ENCODE results near the gene C2CD2.
A peak's percentile ranks its signal among the peaks of the same experiment; 100 is the strongest.
"Not testable (repeated sequence)": the region's sequence is repeated elsewhere in the genome, so short reads cannot be mapped to it uniquely, and the experiment has no call there.

Gene C2CD2
- long read RNA-seq, donor 1, partial matches to known transcripts = 0 of 1 reads
- long read RNA-seq, donor 1, other reads (novel, unspliced or antisense) = 0 of 1 reads
- long read RNA-seq, donor 2, full-length matches to known transcripts = 2 of 2 reads
- long read RNA-seq, donor 2, partial matches to known transcripts = 0 of 2 reads
- long read RNA-seq, donor 2, other reads (novel, unspliced or antisense) = 0 of 2 reads
- long read RNA-seq, donor 3, full-length matches to known transcripts = 1 of 1 reads
- long read RNA-seq, donor 3, partial matches to known transcripts = 0 of 1 reads
- long read RNA-seq, donor 3, other reads (novel, unspliced or antisense) = 0 of 1 reads
- long read RNA-seq, donor 4 = 0 reads
- long read RNA-seq, donor 5 = 0 reads
- long read RNA-seq, donor 6, full-length matches to known transcripts = 4 of 4 reads
- long read RNA-seq, donor 6, partial matches to known transcripts = 0 of 4 reads
- long read RNA-seq, donor 6, other reads (novel, unspliced or antisense) = 0 of 4 reads
- long read RNA-seq, donor 7, full-length matches to known transcripts = 4 of 4 reads
- long read RNA-seq, donor 7, partial matches to known transcripts = 0 of 4 reads
- long read RNA-seq, donor 7, other reads (novel, unspliced or antisense) = 0 of 4 reads
- long read RNA-seq, donor 8, full-length matches to known transcripts = 2 of 2 reads
- long read RNA-seq, donor 8, partial matches to known transcripts = 0 of 2 reads
- long read RNA-seq, donor 8, other reads (novel, unspliced or antisense) = 0 of 2 reads

- peak; percentile 83 for DNase-seq
These were observed at the start of gene C2CD2 for GRCh38 chr21:41953831-41954653. Gene C2CD2, minus strand, starts transcription at chr21:41954018. Its CDS starts 370 bp downstream, at chr21:41953648.

GRCh38 chr21:42003051-42003461 is 49.2 kb upstream of the C2CD2 start:
- no peak for DNase-seq

GRCh38 chr21:42002421-42002958 is 48.7 kb upstream of the C2CD2 start:
- DNase-seq = no peak

GRCh38 chr21:42001781-42002180 is 48.0 kb upstream of the C2CD2 start:
- DNase-seq = no peak

- DNase-seq = no peak
These were observed 47.1 kb upstream of the C2CD2 start for GRCh38 chr21:42000908-42001307.

- DNase-seq = no peak
These were observed 43.8 kb upstream of the C2CD2 start for GRCh38 chr21:41997657-41998056.

GRCh38 chr21:41995577-41995976 is 41.8 kb upstream of the C2CD2 start:
- DNase-seq = no peak

GRCh38 chr21:41994613-41995012 is 40.8 kb upstream of the C2CD2 start:
- not testable (repeated sequence) for DNase-seq

- no peak for DNase-seq
These were observed 39.9 kb upstream of the C2CD2 start for GRCh38 chr21:41993744-41994143.

- DNase-seq = no peak
These were observed 38.8 kb upstream of the C2CD2 start for GRCh38 chr21:41992576-41992975.

- no peak for DNase-seq
These were observed 37.8 kb upstream of the C2CD2 start for GRCh38 chr21:41991659-41992058.

GRCh38 chr21:41989698-41990097 is 35.9 kb upstream of the C2CD2 start:
- DNase-seq = no peak

GRCh38 chr21:41987310-41987709 is 33.5 kb upstream of the C2CD2 start:
- no peak for DNase-seq

GRCh38 chr21:41985662-41986416 is 32.0 kb upstream of the C2CD2 start:
- no peak for DNase-seq

GRCh38 chr21:41983229-41983628 is 29.4 kb upstream of the C2CD2 start:
- no peak for DNase-seq

- no peak for DNase-seq
These were observed 26.7 kb upstream of the C2CD2 start for GRCh38 chr21:41980561-41980960.

GRCh38 chr21:41979751-41980369 is 26.0 kb upstream of the C2CD2 start:
- no peak for DNase-seq

GRCh38 chr21:41979335-41979734 is 25.5 kb upstream of the C2CD2 start:
- DNase-seq = no peak

- no peak for DNase-seq
These were observed 23.5 kb upstream of the C2CD2 start for GRCh38 chr21:41977034-41977950.

- DNase-seq = no peak
These were observed 22.8 kb upstream of the C2CD2 start for GRCh38 chr21:41976611-41977010.

All from right kidney (tissue), 9 donors.